WTC11 (cell line): ENCODE results near the gene ORAI2. TPM values are rescaled to one million over a fixed set of nuclear protein-coding genes. Genes with fewer than 3 reads are reported as not detected.
A peak's percentile ranks its signal among the peaks of the same experiment; 100 is the strongest.

ENCODE experiments used
- ATAC-seq: fragments of 200-7000 bp; cut with Tn5 transposase; 2 replicates; pipeline ENCODE4 v1.10.0; 2021; ENCODE audit warnings: mild to moderate bottlenecking, moderate library complexity
- CTCF ChIA-PET: fragments of 300-600 bp; sonication (Branson Sonifier 250); formaldehyde crosslinking; loops from one replicate; lab custom pipeline; 2021; ENCODE audit warnings: antibody characterized with exemption; lab: Charles Lee
- POLR2A ChIA-PET: fragments of 350-600 bp; sonication (Branson Sonifier 250); formaldehyde crosslinking; loops from one replicate; lab custom pipeline; 2021; ENCODE audit warnings: antibody characterized with exemption; lab: Charles Lee
- DNase-seq: peaks from one replicate; pipeline ENCODE4 v3.0.0; 2021; ENCODE audit warnings: low spot score
- H3K27ac Mint-ChIP-seq: 2 replicates; pipeline ENCODE4 v1.8.0; 2021; ENCODE audit warnings: mixed read lengths
- H3K27me3 Mint-ChIP-seq: 2 replicates; pipeline ENCODE4 v1.8.0; 2021; ENCODE audit warnings: low read depth, mild to moderate bottlenecking, moderate library complexity, mixed read lengths
- H3K36me3 Mint-ChIP-seq: 2 replicates; pipeline ENCODE4 v1.8.0; 2021; ENCODE audit warnings: mixed read lengths
- H3K4me1 Mint-ChIP-seq: 2 replicates; pipeline ENCODE4 v1.8.0; 2022; ENCODE audit warnings: mixed read lengths
- H3K4me3 Mint-ChIP-seq: 2 replicates; pipeline ENCODE4 v1.8.0; 2021; ENCODE audit warnings: mild to moderate bottlenecking, moderate library complexity, mixed read lengths
- H3K9me3 Mint-ChIP-seq: 2 replicates; pipeline ENCODE4 v1.8.0; 2021; ENCODE audit warnings: mixed read lengths
- ATF6 ChIP-seq: sonication (generic); formaldehyde crosslinking; IDR thresholded peaks from 2 replicates; pipeline ENCODE4 v1.8.1; 2023; ENCODE audit warnings: mild to moderate bottlenecking, missing genetic modification reagents
- CREB1 ChIP-seq: sonication (generic); formaldehyde crosslinking; IDR thresholded peaks from 2 replicates; pipeline ENCODE4 v1.8.0; 2023; ENCODE audit warnings: mild to moderate bottlenecking, missing genetic modification reagents
- CREM ChIP-seq: sonication (generic); formaldehyde crosslinking; IDR thresholded peaks from 2 replicates; pipeline ENCODE4 v1.8.1; 2022; ENCODE audit warnings: mild to moderate bottlenecking, missing genetic modification reagents, moderate library complexity
- E2F1 ChIP-seq: sonication (generic); formaldehyde crosslinking; IDR thresholded peaks from 2 replicates; pipeline ENCODE4 v1.8.0; 2022; ENCODE audit warnings: mild to moderate bottlenecking, missing genetic modification reagents
- E2F5 ChIP-seq: sonication (generic); formaldehyde crosslinking; IDR thresholded peaks from 2 replicates; pipeline ENCODE4 v1.8.1; 2022; ENCODE audit warnings: mild to moderate bottlenecking, moderate library complexity, missing genetic modification reagents
- ELF4 ChIP-seq: sonication (generic); formaldehyde crosslinking; IDR thresholded peaks from 2 replicates; pipeline ENCODE4 v1.8.1; 2022; ENCODE audit warnings: low read depth, mild to moderate bottlenecking, moderate library complexity, missing genetic modification reagents
- FOXP4 ChIP-seq: sonication (generic); formaldehyde crosslinking; IDR thresholded peaks from 2 replicates; pipeline ENCODE4 v1.8.0; 2022; ENCODE audit warnings: mild to moderate bottlenecking, missing genetic modification reagents
- GABPB1 ChIP-seq: sonication (generic); formaldehyde crosslinking; IDR thresholded peaks from 2 replicates; pipeline ENCODE4 v1.8.1; 2023; ENCODE audit warnings: mild to moderate bottlenecking, missing genetic modification reagents
- JUN ChIP-seq: sonication (generic); formaldehyde crosslinking; IDR thresholded peaks from 2 replicates; pipeline ENCODE4 v1.8.0; 2023; ENCODE audit warnings: mild to moderate bottlenecking, missing genetic modification reagents
- KAT7 ChIP-seq: sonication (generic); formaldehyde crosslinking; IDR thresholded peaks from 2 replicates; pipeline ENCODE4 v1.8.1; 2023; ENCODE audit warnings: missing genetic modification reagents, mild to moderate bottlenecking, borderline replicate concordance
- OVOL2 ChIP-seq: fragments of 250-450 bp; sonication (Bioruptor Pico); IDR thresholded peaks from 2 replicates; pipeline ENCODE4 v1.9.0; 2021; ENCODE audit warnings: mild to moderate bottlenecking, borderline replicate concordance
- USF2 ChIP-seq: sonication (generic); formaldehyde crosslinking; IDR thresholded peaks from 2 replicates; pipeline ENCODE4 v1.8.1; 2023; ENCODE audit warnings: mild to moderate bottlenecking, missing genetic modification reagents, moderate library complexity
- ZMAT4 ChIP-seq: fragments of 250-450 bp; sonication (Bioruptor Pico); IDR thresholded peaks from 2 replicates; pipeline ENCODE4 v1.9.0; 2021; ENCODE audit warnings: mild to moderate bottlenecking
- ZNF219 ChIP-seq: sonication (generic); formaldehyde crosslinking; IDR thresholded peaks from 2 replicates; pipeline ENCODE4 v1.8.0; 2023; ENCODE audit warnings: missing genetic modification reagents, mild to moderate bottlenecking, borderline replicate concordance
- ZNF263 ChIP-seq: sonication (generic); formaldehyde crosslinking; IDR thresholded peaks from 2 replicates; pipeline ENCODE4 v1.8.1; 2022; ENCODE audit warnings: low read depth, mild to moderate bottlenecking, moderate library complexity, missing genetic modification reagents
- ZNF317 ChIP-seq: sonication (generic); formaldehyde crosslinking; IDR thresholded peaks from 2 replicates; pipeline ENCODE4 v1.8.1; 2023; ENCODE audit warnings: low read depth, mild to moderate bottlenecking, moderate library complexity, missing genetic modification reagents, borderline replicate concordance
- ZNF416 ChIP-seq: fragments of 250-450 bp; sonication (Bioruptor Pico); IDR thresholded peaks from 2 replicates; pipeline ENCODE4 v1.9.0; 2021; ENCODE audit warnings: mild to moderate bottlenecking, inconsistent platforms
- total RNA-seq: library from RNA; stranded (reverse); gene quantifications from 3 replicates; pipeline ENCODE4 v1.2.3, GENCODE V29; 2021

ORAI2 gene
- total RNA-seq, 1 experiment from 2014 or later: 22.2 TPM

- peak; percentile 71 for TF ChIP-seq ZMAT4 (CRISPR knock-in tag)
- TF ChIP-seq, all 79 proteins: peak for 16
Observed at GRCh38 chr7:102395873-102396709, 37.3 kb upstream of the ORAI2 start, which contains the start of gene PRKRIP1 (continued).

GRCh38 chr7:102396710-102397019, 36.7 kb upstream of the ORAI2 start:
- peak overlapping the region; percentile 99 for H3K27ac Mint-ChIP-seq
- ChIA-PET CTCF (interaction anchor here (1.2 to 2.1 kb wide), 4 partner anchors 36 to 117 kb away, joined by 3 to 12 read pairs (median 7); partner anchors contain the start of gene ORAI2), POLR2A (interaction anchor here (0.7 to 2.0 kb wide), 3 partner anchors 33 to 632 kb away, joined by 3 to 8 read pairs (median 4); no protein-coding TSS in a partner anchor)
- no peaks in the 10 kb centered on the region for H3K27me3 Mint-ChIP-seq
- H3K4me3 Mint-ChIP-seq: peak overlapping the region; percentile 88
- no peak for DNase-seq
- no peak for TF ChIP-seq USF2 (CRISPR knock-in tag)
- TF ChIP-seq FOXP4 (CRISPR knock-in tag): no peak
- TF ChIP-seq CREM (CRISPR knock-in tag): no peak
- 0 out of 2 replicates have a peak, but pooled peaks have one; percentile 8 for TF ChIP-seq KAT7 (CRISPR knock-in tag)
- TF ChIP-seq GABPB1 (CRISPR knock-in tag): no peak
- no peak for TF ChIP-seq ZNF263 (CRISPR knock-in tag)
- TF ChIP-seq, all 79 proteins: peak for 1
- H3K4me1 Mint-ChIP-seq: peaks cover 5% of the 10 kb centered on the region
- H3K9me3 Mint-ChIP-seq: no peaks in the 10 kb centered on the region
- ATAC-seq: no peak
- peaks cover 25% of the 10 kb centered on the region for H3K36me3 Mint-ChIP-seq

- Mint-ChIP-seq H3K36me3 (peaks cover 35% of the 10 kb centered on the region), H3K4me3 (no peak overlapping the region), H3K9me3 (no peaks in the 10 kb centered on the region), H3K4me1 (peaks cover 5% of the 10 kb centered on the region), H3K27me3 (no peaks in the 10 kb centered on the region)
- POLR2A ChIA-PET: no interaction called here
- no peak for DNase-seq
- CTCF ChIA-PET: no interaction called here
- TF ChIP-seq CREB1 (no peak), JUN (CRISPR knock-in tag) (no peak)
- TF ChIP-seq, all 79 proteins: peak for 0
- no peak for ATAC-seq
- no peak overlapping the region for H3K27ac Mint-ChIP-seq
Observed at GRCh38 chr7:102398543-102398942, 34.8 kb upstream of the ORAI2 start.

- Mint-ChIP-seq H3K4me1 (peaks cover 5% of the 10 kb centered on the region), H3K27ac (no peak overlapping the region), H3K9me3 (no peaks in the 10 kb centered on the region), H3K36me3 (peaks cover 40% of the 10 kb centered on the region), H3K4me3 (no peak overlapping the region), H3K27me3 (no peaks in the 10 kb centered on the region)
- ChIA-PET CTCF (interaction anchor here (0.6 kb wide), 1 partner anchor 358 kb away, joined by 3 read pairs; no protein-coding TSS in a partner anchor), POLR2A (no interaction called here)
- DNase-seq (no peak), ATAC-seq (no peak)
- TF ChIP-seq ZNF317 (no peak), E2F1 (no peak), OVOL2 (CRISPR knock-in tag) (no peak), FOXP4 (CRISPR knock-in tag) (no peak), ELF4 (CRISPR knock-in tag) (no peak), ZNF219 (no peak), GABPB1 (CRISPR knock-in tag) (no peak), ZNF416 (no peak), ATF6 (CRISPR knock-in tag) (no peak), E2F5 (CRISPR knock-in tag) (no peak)
Observed at GRCh38 chr7:102400360-102400759, 33.0 kb upstream of the ORAI2 start.
